Ishikawa (cell line): ENCODE results near the gene PLCL1.

Experiments
- CREB1 ChIP-seq: IDR thresholded peaks from 2 replicates; pipeline ENCODE4 v1.6.1; 2012; ENCODE audit warnings: low read depth
- REST ChIP-seq: IDR thresholded peaks from 2 replicates; pipeline ENCODE4 v1.6.1; 2012; ENCODE audit warnings: low read depth, mild to moderate bottlenecking

- TF ChIP-seq CREB1 (no peak), REST (no peak)
Measured at GRCh38 chr2:197965756-197966155, 161.4 kb downstream of the PLCL1 start.
